Ovary (tissue), 9 donors: Measurements from ENCODE around the gene RNF145. TPM values are rescaled to one million over a fixed set of nuclear protein-coding genes. Genes with fewer than 3 reads are reported as not detected.

Experiments used
- DNase-seq, 5 donors: peaks; one replicate each; pipeline ENCODE4 v3.0.0-alpha.2; 2019 to 2020
- H3K27ac ChIP-seq, 2 donors: fragments of 200-600 bp; one replicate each; pipeline versions ENCODE4 v1.5.1 to v1.8.0; 2019 to 2022
- H3K27me3 ChIP-seq: fragments of 200-600 bp; one replicate; pipeline ENCODE4 v1.8.0; 2022
- H3K36me3 ChIP-seq: fragments of 200-600 bp; sonication (generic); one replicate; pipeline ENCODE4 v1.5.1; 2019
- H3K4me1 ChIP-seq: one replicate; pipeline ENCODE4 v1.8.1; 2013; ENCODE audit warnings: mild to moderate bottlenecking, moderate library complexity; ENCODE audit not compliant: insufficient read depth
- H3K4me3 ChIP-seq: fragments of 200-600 bp; sonication (generic); one replicate; pipeline ENCODE4 v1.5.1; 2017
- H3K9me3 ChIP-seq, 2 donors: fragments of 200-600 bp in 1 of 2; sonication (generic) in 1 of 2; one replicate each; pipeline versions ENCODE4 v1.5.1 to v1.8.1; 2013 to 2019; ENCODE audit warnings: mild to moderate bottlenecking in 1 of 2, moderate library complexity in 1 of 2
- EP300 ChIP-seq: sonication (generic); formaldehyde crosslinking; IDR thresholded peaks from one replicate; pipeline ENCODE4 v1.6.1; 2017; ENCODE audit warnings: antibody characterized with exemption
- POLR2A ChIP-seq: fragments of 450-650 bp; IDR thresholded peaks from one replicate; pipeline ENCODE4 v1.6.1; 2017; ENCODE audit warnings: antibody characterized with exemption, mild to moderate bottlenecking, moderate library complexity
- WGBS, 3 donors: extraction: QIAGEN DNeasy Blood & Tissue Kit in 1 of 3; methylation state at CpG; one replicate each; pipeline versions ENCODE4 v1.1.5 to v1.1.7; 2013 to 2017; 5-methylcytosine and 5-hydroxymethylcytosine counted together
- intact Hi-C, 4 donors: fragments of 100-400 bp; cut with DNase I; formaldehyde crosslinking; loops; one replicate each; pipeline versions ENCODE4 v1.11.0 to v1.15.1; 2022 to 2023
- polyA plus RNA-seq, 2 donors: library from polyadenylated mRNA; stranded (reverse); fragments of 200-250 nt in 1 of 2; fragments of 350-450 nt in 1 of 2; fragmentation: Illumina TruSeq in 1 of 2; extraction: RNeasy Lipid Tissue Mini Kit (QIAGEN cat#74804) in 1 of 2; gene quantifications; one replicate each; pipeline ENCODE4 v1.2.3, GENCODE V29; 2013 to 2014
- total RNA-seq, 7 donors: library from RNA; depleted of rRNA in 2 of 7; stranded (reverse); fragments of >200 nt in 2 of 7; fragmentation: NEBNext Ultra II Directional in 3 of 7; extraction: Animal tissue kit (Norgen Biotek cat#: 25700) in 3 of 7; gene quantifications; one replicate each; pipeline versions ENCODE4 v1.1.0 to v1.2.4, GENCODE V29; 2016 to 2023
- TF ChIP-seq, protein P1 (sequence below), 3 donors: fragments of 450-650 bp in 2 of 3; fragments of 200-600 bp in 1 of 3; IDR thresholded peaks; one replicate each; pipeline versions ENCODE4 v1.5.1 to v1.8.0; 2016 to 2022; ENCODE audit warnings: antibody characterized with exemption in 3 of 3, mild to moderate bottlenecking in 1 of 3
- donor health status: DM: no; HTN: no; CAD: no; lungs with moderate emphysema.
- donor health status: DM: no; HTN: no; CAD: no.
- donor health status: Bipolar disorder and iron deficiency.
- donor health status: DM: yes; HTN: yes; CAD: no.
- donor health status: DM: no; HTN: no; CAD: no.
- donor health status: DM: yes; HTN: yes; CAD: no.

RNF145 gene
- total and polyA plus RNA-seq, 9 donors, result 39.0 to 66.4 (median 53.4) TPM

DNA sequence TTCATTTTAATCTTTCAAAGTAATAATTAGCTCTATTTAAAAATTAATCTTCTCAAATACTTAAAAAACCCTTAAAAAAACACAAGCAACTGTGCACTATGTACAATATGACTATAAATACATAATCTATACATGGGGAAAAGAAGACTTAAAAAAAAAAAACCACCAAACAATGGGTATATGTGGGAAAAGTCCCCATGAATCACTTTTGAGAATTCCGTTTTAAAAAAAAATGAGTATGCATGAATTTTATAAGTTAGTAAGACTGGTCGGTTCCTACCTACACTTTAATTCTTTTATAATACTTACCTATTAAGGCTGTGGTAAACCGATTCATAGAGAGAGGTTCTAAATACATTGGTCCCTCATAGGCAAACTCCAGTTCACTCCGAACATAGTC lies 27.7 kb downstream of the RNF145 start:
- no peak for DNase-seq
- Histone ChIP-seq H3K36me3 (no peaks in the 10 kb centered on the region), H3K27me3 (no peaks in the 10 kb centered on the region), H3K4me3 (no peak overlapping the region), H3K27ac (no peak overlapping the region), H3K9me3 (no peaks in the 10 kb centered on the region), H3K4me1 (peaks cover 8% of the 10 kb centered on the region)
- 92 to 96% (median 95%) methylated on average over 4 of the region's 4 CpGs for WGBS, 3 donors
- intact Hi-C loops, result no loop called here
- TF ChIP-seq, protein P1, sequence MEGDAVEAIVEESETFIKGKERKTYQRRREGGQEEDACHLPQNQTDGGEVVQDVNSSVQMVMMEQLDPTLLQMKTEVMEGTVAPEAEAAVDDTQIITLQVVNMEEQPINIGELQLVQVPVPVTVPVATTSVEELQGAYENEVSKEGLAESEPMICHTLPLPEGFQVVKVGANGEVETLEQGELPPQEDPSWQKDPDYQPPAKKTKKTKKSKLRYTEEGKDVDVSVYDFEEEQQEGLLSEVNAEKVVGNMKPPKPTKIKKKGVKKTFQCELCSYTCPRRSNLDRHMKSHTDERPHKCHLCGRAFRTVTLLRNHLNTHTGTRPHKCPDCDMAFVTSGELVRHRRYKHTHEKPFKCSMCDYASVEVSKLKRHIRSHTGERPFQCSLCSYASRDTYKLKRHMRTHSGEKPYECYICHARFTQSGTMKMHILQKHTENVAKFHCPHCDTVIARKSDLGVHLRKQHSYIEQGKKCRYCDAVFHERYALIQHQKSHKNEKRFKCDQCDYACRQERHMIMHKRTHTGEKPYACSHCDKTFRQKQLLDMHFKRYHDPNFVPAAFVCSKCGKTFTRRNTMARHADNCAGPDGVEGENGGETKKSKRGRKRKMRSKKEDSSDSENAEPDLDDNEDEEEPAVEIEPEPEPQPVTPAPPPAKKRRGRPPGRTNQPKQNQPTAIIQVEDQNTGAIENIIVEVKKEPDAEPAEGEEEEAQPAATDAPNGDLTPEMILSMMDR (IDR thresholded peaks at IDR 0.05), result no peak
- TF ChIP-seq POLR2A (no peak), EP300 (no peak)

DNA sequence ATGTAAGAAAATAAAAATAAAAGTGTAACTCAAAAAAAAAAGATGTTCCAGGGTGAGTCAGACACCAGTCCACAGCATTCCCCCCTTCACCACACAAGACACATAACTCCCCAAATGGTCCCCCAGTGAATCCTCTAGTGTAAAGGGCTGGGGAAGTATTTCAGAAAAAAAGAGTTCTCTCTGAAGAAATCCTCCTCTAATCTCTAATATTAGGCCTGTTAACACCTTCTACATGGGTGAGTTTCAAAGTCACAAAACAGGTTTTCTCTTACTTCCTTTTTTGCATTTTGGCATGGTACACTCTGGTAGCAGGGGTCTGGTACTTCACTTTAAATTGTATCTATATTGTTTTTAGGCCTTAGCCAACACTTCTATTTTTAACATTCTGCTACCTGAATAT lies 28.2 kb downstream of the RNF145 start:
- Histone ChIP-seq H3K27ac (no peak overlapping the region), H3K27me3 (no peaks in the 10 kb centered on the region), H3K4me3 (no peak overlapping the region), H3K9me3 (no peaks in the 10 kb centered on the region), H3K4me1 (peaks cover 8% of the 10 kb centered on the region), H3K36me3 (no peaks in the 10 kb centered on the region)
- intact Hi-C loops, result no loop called here
- TF ChIP-seq EP300 (no peak), POLR2A (no peak)
- TF ChIP-seq, protein P1 (IDR thresholded peaks at IDR 0.05), result no peak
- DNase-seq, result no peak

DNA sequence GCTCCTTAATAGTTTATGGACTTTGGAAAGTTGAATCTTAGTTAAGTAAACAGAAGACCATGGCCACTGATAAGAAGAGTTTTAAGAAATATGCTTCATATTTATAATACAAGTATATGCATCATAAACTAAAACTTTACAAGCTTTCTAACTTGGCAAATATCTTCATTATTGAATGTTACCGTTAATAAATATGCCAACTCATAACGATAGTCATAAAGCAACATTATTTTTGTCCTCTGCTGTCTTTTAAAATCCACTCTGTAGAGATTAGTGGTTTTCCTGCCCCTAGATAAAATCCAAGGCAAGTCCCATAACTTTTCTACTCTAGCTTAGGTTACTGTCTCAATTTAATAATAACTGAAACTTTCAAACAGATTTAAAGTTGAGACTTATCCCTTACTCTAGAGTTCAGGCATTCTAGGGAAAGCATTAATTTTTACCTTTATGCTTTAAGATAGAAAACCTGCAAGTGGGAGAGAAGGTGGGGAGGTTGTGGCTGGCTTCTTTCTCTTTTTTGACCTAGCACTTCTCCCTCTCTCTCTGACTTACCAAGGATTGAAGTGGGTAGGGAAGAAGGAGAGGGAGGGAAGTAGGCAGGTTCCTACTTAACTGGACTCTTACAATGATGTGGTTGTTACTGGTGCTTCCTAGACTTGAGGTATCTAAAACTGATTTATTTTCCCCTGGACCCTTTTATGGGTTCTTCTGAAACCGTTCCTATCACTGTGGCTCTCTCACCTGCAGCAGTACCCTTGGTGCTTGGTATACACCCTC lies 29.6 kb downstream of the RNF145 start:
- Histone ChIP-seq H3K27ac (peak overlapping the region; percentile 31 to 58), H3K27me3 (no peaks in the 10 kb centered on the region), H3K36me3 (no peaks in the 10 kb centered on the region), H3K4me1 (peaks cover 6% of the 10 kb centered on the region), H3K9me3 (no peaks in the 10 kb centered on the region), H3K4me3 (no peak overlapping the region)
- 33 to 34% (median 33%) methylated on average over 3 of the region's 3 CpGs for WGBS, 3 donors
- TF ChIP-seq POLR2A, result no peak
- TF ChIP-seq EP300, result no peak
- TF ChIP-seq, protein P1 (IDR thresholded peaks at IDR 0.05), result no peak
- no peak for DNase-seq
- intact Hi-C loops, result no loop called here

DNA sequence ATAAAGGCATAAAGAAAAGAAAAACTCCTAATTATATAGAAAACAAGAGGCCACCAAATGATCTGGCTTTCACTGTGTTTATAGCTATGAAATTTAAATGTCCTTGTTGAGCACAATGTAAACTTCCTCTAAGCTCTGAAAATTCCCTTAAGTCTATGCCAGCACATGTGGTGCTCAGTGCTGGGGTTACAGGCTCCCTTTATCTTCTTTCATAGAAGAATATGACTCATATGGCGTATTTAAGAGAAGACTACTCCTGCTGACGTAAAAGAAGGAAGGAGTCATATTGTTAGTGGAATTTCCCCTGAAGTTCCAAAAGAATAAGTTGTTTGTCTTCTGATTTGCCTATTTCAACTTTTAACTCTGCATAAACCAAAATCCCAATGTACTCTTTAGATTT lies 30.4 kb downstream of the RNF145 start:
- H3K27me3 ChIP-seq, result no peaks in the 10 kb centered on the region
- H3K4me1 ChIP-seq, result peaks cover 6% of the 10 kb centered on the region
- DNase-seq, result peak in 2 of 5 donors; percentile 16 to 44
- H3K27ac ChIP-seq, result peak overlapping the region in 1 of 2 donors; percentile 31
- H3K4me3 ChIP-seq, result no peak overlapping the region
- H3K9me3 ChIP-seq, result no peaks in the 10 kb centered on the region
- H3K36me3 ChIP-seq, result no peaks in the 10 kb centered on the region
- intact Hi-C loops, result no loop called here
- TF ChIP-seq POLR2A, result no peak
- TF ChIP-seq, protein P1 (IDR thresholded peaks at IDR 0.05), result no peak
- TF ChIP-seq EP300, result no peak
- WGBS, 3 donors, result 4 to 10% (median 6%) methylated on average over 2 of the region's 2 CpGs
